GM12865 (cell line): ENCODE data around the gene ALDH5A1.
A peak's percentile ranks its signal among the peaks of the same experiment; 100 is the strongest.
"Not testable (repeated sequence)": the region's sequence is repeated elsewhere in the genome, so short reads cannot be mapped to it uniquely, and the experiment has no call there.

Experiments used
- DNase-seq: peaks from one replicate; pipeline ENCODE4 v3.0.0; 2010; ENCODE audit warnings: low read depth
- H3K4me3 ChIP-seq: 2 replicates; pipeline ENCODE4 v1.5.1; 2011; ENCODE audit warnings: mild to moderate bottlenecking, low read depth, low read length, control low read depth
- CTCF ChIP-seq: IDR thresholded peaks from 2 replicates; pipeline ENCODE4 v1.5.1; 2011; ENCODE audit warnings: low read length, control low read depth, low read depth, inconsistent platforms; ENCODE audit not compliant: insufficient read depth; ENCODE audit errors: missing control alignments

The ALDH5A1 gene

GRCh38 chr6:24504649-24505586 is 10.1 kb downstream of the ALDH5A1 start:
- no peak for DNase-seq
- no peak for TF ChIP-seq CTCF
- H3K4me3 ChIP-seq = no peak overlapping the region

- no peak for TF ChIP-seq CTCF
- no peak overlapping the region for H3K4me3 ChIP-seq
- no peak for DNase-seq
These were observed 12.2 kb downstream of the ALDH5A1 start for GRCh38 chr6:24506814-24507520.

GRCh38 chr6:24511976-24512375 is 17.2 kb downstream of the ALDH5A1 start:
- DNase-seq, H3K4me3 ChIP-seq: not testable (repeated sequence)

- TF ChIP-seq CTCF = no peak
- DNase-seq = peak; percentile 50
- no peak overlapping the region for H3K4me3 ChIP-seq
These were observed 18.8 kb downstream of the ALDH5A1 start for GRCh38 chr6:24513602-24514001.

- TF ChIP-seq CTCF = no peak
- peak overlapping the region; percentile 38 for H3K4me3 ChIP-seq
- peak; percentile 74 for DNase-seq
These were observed 23.1 kb downstream of the ALDH5A1 start for GRCh38 chr6:24517659-24518543.

GRCh38 chr6:24520929-24521546 is 26.3 kb downstream of the ALDH5A1 start:
- no peak overlapping the region for H3K4me3 ChIP-seq
- peak; percentile 80 for TF ChIP-seq CTCF
- peak; percentile 61 for DNase-seq
